GM19238 (cell line): ENCODE results near the gene PTPMT1.

Source experiments
- DNase-seq: peaks from one replicate; pipeline ENCODE4 v3.0.0; 2011; ENCODE audit warnings: low spot score; ENCODE audit not compliant: insufficient read length

PTPMT1 gene

GRCh38 chr11:47578524-47579494, 13.4 kb downstream of the PTPMT1 start, which contains the start of the genes KBTBD4 and NDUFS3:
KBTBD4 (minus strand) TSS chr11:47578970; CDS start chr11:47578951, 19 bp downstream.
NDUFS3 (plus strand) TSS chr11:47579074; CDS start chr11:47579092, 18 bp downstream.
- peak; percentile 88 for DNase-seq

DNA sequence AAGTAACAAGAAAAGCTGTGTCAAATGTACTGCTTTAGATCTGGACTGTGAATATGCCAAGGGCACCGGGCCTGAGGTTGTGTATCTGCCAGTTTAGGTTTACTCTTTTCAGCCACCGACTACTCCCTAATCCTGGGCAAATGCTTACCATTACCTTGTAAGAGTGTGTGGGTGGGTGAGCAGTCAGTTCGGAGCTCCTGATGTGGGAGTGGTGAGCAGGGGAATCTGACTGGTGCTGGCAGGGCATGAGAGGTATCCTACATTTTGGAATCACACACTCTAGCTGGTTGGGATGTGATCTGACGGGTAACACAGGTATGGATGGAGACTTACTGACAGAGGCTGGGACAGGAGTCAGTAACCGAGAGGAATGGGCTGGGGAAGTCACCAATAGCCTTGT, 18.4 kb downstream of the PTPMT1 start:
- DNase-seq, result no peak

DNA sequence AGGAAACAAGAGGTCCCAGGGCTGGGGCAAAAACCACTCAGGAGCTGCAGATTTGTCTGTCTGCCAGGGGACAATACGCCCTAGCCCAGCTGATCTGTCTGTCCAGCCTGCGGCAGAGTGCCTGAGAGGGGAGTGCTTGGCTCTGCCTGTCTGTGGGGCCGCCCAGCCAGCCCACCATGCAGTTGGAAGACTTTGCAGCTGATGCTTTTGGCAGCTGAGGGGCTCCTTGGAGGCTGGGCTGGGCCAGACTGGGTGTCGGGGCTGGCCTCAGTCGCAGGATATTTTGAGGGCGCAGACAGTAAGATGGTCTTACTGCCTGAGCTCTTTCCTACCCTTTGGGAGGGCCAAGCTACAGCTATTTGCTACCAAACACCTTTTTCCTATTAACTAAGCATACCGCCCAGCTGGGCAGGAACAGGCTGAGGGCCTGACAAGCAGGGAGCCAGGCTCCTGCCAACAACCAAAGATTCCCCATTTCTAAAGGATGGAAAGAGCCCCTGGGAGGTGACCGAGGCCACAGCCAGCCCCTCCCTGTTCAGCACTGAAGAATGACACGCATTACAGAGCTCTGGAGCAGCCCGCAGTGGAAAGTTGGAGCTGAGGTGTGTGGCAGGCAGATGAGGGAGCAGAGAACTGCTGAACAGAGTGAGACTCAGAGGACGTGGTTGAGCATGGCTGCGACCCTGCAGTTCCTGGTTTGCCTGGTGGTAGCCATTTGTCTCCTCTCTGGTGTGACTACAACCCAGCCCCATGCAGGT, 20.9 kb downstream of the PTPMT1 start, which contains the start of gene FAM180B:
FAM180B (plus strand) TSS at position 581 of the 758 bp plus-strand sequence; CDS start at position 672, 91 bp downstream.
- no peak for DNase-seq

- DNase-seq, result no peak
Observed at GRCh38 chr11:47587039-47587716, 21.8 kb downstream of the PTPMT1 start.

DNA sequence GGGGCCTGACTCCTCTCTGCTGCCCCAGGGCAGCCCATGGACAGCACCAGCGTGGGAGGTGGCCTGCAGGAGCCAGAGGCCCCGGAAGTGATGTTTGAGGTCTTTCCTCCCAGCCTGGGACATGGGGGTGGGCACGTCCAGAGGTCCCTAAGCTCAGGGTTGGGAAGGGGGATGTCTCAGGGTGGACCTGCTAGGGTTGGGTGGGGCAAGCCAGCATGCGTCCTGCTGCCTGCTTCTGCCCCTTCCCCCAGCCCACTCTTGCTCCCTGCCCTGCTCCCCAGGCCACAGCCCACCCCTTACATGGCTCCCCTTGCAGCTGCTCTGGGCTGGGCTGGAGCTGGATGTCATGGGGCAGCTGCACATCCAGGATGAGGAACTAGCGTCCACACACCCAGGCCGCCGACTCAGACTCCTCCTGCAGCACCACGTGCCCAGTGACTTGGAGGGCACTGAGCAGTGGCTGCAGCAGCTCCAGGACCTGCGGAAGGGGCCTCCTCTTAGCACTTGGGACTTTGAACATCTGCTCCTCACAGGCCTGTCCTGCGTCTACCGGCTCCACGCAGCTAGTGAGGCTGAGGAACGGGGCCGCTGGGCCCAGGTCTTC, 22.4 kb downstream of the PTPMT1 start:
- no peak for DNase-seq

DNA sequence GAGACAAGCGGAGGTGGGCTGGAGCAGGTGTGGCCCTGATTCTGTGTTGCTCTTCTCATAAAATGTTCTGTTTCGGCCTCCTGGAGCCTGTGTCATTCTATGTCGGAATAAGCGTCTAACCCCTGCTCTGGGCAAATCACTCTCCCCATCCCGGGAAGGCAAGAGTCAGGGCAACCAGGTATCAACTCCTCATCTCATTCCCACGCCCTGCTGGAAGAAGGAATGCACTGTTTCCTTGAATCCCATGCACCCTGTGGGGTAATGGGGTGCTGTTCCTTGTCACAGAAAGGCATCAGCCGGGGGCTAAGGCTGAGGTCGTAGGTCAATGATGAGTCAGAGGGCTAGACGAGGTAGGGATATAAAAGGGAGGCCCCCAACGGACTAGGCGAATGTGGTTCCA, 23.7 kb downstream of the PTPMT1 start:
- DNase-seq, result no peak

DNA sequence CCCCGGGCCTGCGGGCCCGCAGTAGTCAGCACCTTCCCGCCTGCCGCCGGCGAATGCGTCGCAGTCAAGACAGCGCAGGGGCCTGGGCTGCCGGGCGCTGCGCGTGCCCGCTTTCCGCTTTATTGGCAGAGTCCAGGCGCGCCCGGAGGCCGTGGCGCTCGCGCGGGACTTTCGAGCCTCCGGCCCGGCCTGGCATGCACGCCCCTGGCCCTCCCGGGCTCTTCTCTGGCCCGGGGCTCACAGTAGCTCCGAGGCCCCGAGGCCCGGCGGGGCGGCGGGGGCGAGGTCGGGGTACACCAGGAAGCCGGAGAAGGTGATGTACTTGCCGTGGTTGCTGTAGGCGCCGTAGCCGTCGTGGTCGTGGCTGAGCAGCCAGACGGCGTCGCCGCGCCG, 24.2 kb downstream of the PTPMT1 start:
- no peak for DNase-seq

GRCh38 chr11:47589977-47590861, 24.8 kb downstream of the PTPMT1 start:
- DNase-seq, result no peak

GRCh38 chr11:47591764-47592163, 26.4 kb downstream of the PTPMT1 start:
- no peak for DNase-seq

GRCh38 chr11:47592251-47592650, 26.9 kb downstream of the PTPMT1 start:
- no peak for DNase-seq

DNA sequence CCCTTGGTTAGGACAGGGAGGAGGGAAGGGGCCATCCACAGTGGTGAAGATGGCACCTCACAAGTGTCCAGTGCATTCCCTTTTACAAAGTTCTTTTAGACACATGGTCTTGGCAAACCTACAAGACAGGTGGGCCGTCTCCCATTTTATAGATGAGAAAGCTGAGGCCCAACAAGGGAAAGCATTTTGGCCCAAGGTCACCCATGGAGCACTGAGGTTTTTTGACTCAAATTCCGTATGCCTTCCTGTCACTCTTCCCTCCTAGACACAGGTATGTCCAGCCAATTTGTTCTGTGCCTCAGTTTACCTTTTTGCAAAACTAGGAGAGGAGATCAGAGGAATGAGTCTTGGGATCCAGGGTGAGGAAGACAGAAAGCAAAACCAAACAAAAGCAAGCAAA, 27.6 kb downstream of the PTPMT1 start:
- DNase-seq, result no peak

GRCh38 chr11:47593492-47593933, 28.1 kb downstream of the PTPMT1 start:
- DNase-seq, result no peak

DNA sequence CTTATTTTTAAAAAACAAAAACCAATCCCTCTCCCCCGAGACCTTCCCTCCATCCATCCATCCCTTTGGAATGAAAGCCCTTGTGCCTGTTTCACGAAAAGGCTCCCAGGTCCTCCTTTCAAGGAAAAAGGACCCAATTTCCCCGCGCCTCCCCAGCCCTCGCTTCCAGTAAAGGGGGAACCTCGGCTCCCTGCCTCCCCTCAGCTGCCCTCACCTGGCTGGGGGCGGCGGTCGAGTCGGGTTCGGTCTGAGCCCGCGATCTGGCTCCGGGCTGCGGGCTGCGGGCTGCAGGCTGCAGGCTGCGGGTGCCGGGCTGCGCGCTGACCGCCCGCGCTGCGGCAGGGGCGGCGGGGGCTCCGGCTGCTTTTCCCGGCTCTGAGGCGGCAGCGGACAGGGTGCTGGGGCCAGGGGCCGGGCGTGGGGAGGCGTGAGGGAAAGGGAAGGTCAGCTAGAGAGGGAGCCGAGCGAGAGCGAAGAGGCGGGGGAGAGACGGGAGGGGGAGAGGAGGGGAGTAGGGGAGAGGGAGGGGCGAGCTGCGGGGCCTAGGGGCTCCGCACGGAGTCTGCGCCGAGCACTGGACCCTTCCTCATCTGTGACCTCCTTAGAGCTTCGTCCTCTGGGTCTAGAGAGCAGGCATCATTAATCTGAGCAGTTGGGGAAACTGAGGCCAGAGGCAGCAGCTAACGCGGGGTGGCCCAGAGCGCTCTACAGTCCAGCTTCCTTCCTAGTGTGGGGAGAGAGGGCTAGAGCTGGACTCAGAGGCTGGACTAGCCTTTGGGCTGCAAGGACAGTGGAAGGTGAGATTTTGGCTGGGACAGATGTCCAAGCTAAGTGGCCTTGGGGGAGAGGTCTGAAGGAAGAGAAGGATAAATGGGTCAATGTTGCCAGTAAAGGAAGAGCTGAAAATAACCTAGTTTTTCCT, 28.8 kb downstream of the PTPMT1 start, which contains the start of gene C1QTNF4:
C1QTNF4 (minus strand) TSS at position 478 of the 922 bp plus-strand sequence. CDS start 3,601 bp downstream, outside the sequence.
- DNase-seq, result no peak

- no peak for DNase-seq
Observed at GRCh38 chr11:47595029-47595428, 29.6 kb downstream of the PTPMT1 start.

DNA sequence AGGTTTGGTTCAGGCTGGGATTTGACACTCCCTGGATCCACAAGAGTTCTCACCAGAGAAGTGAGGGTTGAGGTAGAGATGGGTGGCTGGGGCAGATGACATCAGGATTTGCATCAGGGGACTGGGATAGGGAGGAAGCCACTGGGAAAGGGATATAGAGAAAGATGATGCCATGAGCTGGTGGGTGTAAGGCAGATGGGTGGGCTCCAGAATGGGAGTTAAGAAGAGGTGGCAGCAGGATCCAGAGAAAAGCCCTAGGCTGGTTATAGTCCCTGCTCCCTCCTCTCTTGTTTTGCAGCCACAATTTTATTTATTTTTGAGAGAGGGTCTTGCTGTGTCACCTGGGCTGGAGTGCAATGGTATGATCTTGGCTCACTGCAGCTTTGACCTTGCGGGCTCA, 30.6 kb downstream of the PTPMT1 start:
- no peak for DNase-seq

GRCh38 chr11:47599902-47600301, 34.5 kb downstream of the PTPMT1 start:
- DNase-seq, result no peak

GRCh38 chr11:47603295-47603694, 37.9 kb downstream of the PTPMT1 start:
- no peak for DNase-seq

GRCh38 chr11:47605921-47606320, 40.5 kb downstream of the PTPMT1 start:
- DNase-seq, result no peak

GRCh38 chr11:47606731-47607130, 41.3 kb downstream of the PTPMT1 start:
- DNase-seq, result no peak
